ENCODE data around the gene STOX2. TPM values are rescaled to one million over a fixed set of nuclear protein-coding genes. Genes with fewer than 3 reads are reported as not detected.
"Not testable (repeated sequence)": the region's sequence is repeated elsewhere in the genome, so short reads cannot be mapped to it uniquely, and the experiment has no call there.

The STOX2 gene
- total RNA-seq, 1 donor from 2014 or later, result not detected

GRCh38 chr4:183945741-183946140, 40.6 kb downstream of the STOX2 start:
- no peak overlapping the region for H3K27ac Mint-ChIP-seq
- H3K4me3 Mint-ChIP-seq, result no peak overlapping the region
- peaks cover 9% of the 10 kb centered on the region for H3K27me3 Mint-ChIP-seq
- ChIA-PET CTCF (no interaction called here), POLR2A (no interaction called here)
- H3K4me1 Mint-ChIP-seq, result no peaks in the 10 kb centered on the region
- H3K9me3 Mint-ChIP-seq, result no peaks in the 10 kb centered on the region
- TF ChIP-seq CTCF (IDR thresholded peaks at IDR 0.05), result no peak
- H3K36me3 Mint-ChIP-seq (ENCODE audit: low read depth), result no peaks in the 10 kb centered on the region
- ATAC-seq (ENCODE audit: low read depth), result no peak
- no peak for DNase-seq
- intact Hi-C loops (cut with micrococcal nuclease), result no loop called here

GRCh38 chr4:183950536-183950935, 45.4 kb downstream of the STOX2 start:
- DNase-seq, result no peak
- H3K9me3 Mint-ChIP-seq, result no peaks in the 10 kb centered on the region

GRCh38 chr4:183952652-183953051, 47.5 kb downstream of the STOX2 start:
- H3K9me3 Mint-ChIP-seq; intact Hi-C loops (cut with micrococcal nuclease); CTCF ChIA-PET; H3K4me3 Mint-ChIP-seq; H3K36me3 Mint-ChIP-seq (ENCODE audit: low read depth); H3K4me1 Mint-ChIP-seq; H3K27ac Mint-ChIP-seq; ATAC-seq (ENCODE audit: low read depth); H3K27me3 Mint-ChIP-seq; DNase-seq; POLR2A ChIA-PET: not testable (repeated sequence)

More at GRCh38 chr4:183950536-183950935, 45.4 kb downstream of the STOX2 start:
- POLR2A ChIA-PET, result no interaction called here
- no peak for TF ChIP-seq CTCF (IDR thresholded peaks at IDR 0.05)
- CTCF ChIA-PET, result no interaction called here
- intact Hi-C loops (cut with micrococcal nuclease), result no loop called here
- Mint-ChIP-seq H3K36me3 (ENCODE audit: low read depth) (no peaks in the 10 kb centered on the region), H3K27ac (no peak overlapping the region), H3K4me3 (no peak overlapping the region), H3K27me3 (peaks cover 6% of the 10 kb centered on the region), H3K4me1 (no peaks in the 10 kb centered on the region)
- no peak for ATAC-seq (ENCODE audit: low read depth)

GRCh38 chr4:183959319-183960045, 54.4 kb downstream of the STOX2 start:
- no peak for TF ChIP-seq CTCF (IDR thresholded peaks at IDR 0.05)

GRCh38 chr4:183960046-183960420, 54.9 kb downstream of the STOX2 start:
- Mint-ChIP-seq H3K4me1 (no peaks in the 10 kb centered on the region), H3K36me3 (ENCODE audit: low read depth) (no peaks in the 10 kb centered on the region), H3K27me3 (no peaks in the 10 kb centered on the region), H3K27ac (no peak overlapping the region), H3K9me3 (no peaks in the 10 kb centered on the region), H3K4me3 (no peak overlapping the region)
- ATAC-seq (ENCODE audit: low read depth), result no peak
- intact Hi-C loops (cut with micrococcal nuclease), result no loop called here
- DNase-seq, result no peak
- CTCF ChIA-PET, result no interaction called here
- POLR2A ChIA-PET, result no interaction called here
- TF ChIP-seq CTCF (IDR thresholded peaks at IDR 0.05), result no peak

More at GRCh38 chr4:183959319-183960045, 54.4 kb downstream of the STOX2 start:
- no peaks in the 10 kb centered on the region for H3K27me3 Mint-ChIP-seq
- no peaks in the 10 kb centered on the region for H3K36me3 Mint-ChIP-seq (ENCODE audit: low read depth)
- intact Hi-C loops (cut with micrococcal nuclease), result no loop called here
- ATAC-seq (ENCODE audit: low read depth), result no peak
- H3K4me3 Mint-ChIP-seq, result no peak overlapping the region
- ChIA-PET CTCF (no interaction called here), POLR2A (no interaction called here)
- H3K9me3 Mint-ChIP-seq, result no peaks in the 10 kb centered on the region
- H3K27ac Mint-ChIP-seq, result no peak overlapping the region
- no peak for DNase-seq
- no peaks in the 10 kb centered on the region for H3K4me1 Mint-ChIP-seq
